ACHN (cell line): ENCODE data around the gene SORCS3.
A peak's percentile ranks its signal among the peaks of the same experiment; 100 is the strongest.

Experiments
- DNase-seq: peaks from one replicate; pipeline ENCODE4 v3.0.0-alpha.2; 2015
- in situ Hi-C: cut with HindIII; loops from 2 replicates; pipeline ENCODE4 v1.10.0; 2017; ENCODE audit warnings: low sequenced_read_pairs, low pct_ligation_motif_present, low pct_unique_long_range_greater_than_20kb

SORCS3 gene

DNA sequence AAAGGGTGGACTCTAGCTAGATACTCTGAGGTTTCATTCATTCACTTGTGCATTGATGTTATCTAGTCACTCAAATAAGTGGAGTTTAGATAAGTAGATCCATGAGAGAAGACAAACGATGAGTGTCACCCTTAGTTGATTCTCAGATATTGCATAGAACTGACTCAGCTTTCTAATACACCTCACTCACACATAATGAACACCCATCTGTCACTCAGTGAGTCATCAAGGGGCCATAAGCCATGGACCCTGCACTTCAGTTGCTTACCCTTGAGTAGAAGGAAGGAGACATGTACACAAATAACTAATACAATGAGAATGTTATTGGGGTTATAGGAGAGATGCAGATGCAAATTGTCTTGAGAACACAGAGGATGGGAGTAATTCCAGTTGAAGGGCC is 163.8 kb downstream of the SORCS3 start:
- in situ Hi-C loops, result no loop called here
- no peak for DNase-seq

DNA sequence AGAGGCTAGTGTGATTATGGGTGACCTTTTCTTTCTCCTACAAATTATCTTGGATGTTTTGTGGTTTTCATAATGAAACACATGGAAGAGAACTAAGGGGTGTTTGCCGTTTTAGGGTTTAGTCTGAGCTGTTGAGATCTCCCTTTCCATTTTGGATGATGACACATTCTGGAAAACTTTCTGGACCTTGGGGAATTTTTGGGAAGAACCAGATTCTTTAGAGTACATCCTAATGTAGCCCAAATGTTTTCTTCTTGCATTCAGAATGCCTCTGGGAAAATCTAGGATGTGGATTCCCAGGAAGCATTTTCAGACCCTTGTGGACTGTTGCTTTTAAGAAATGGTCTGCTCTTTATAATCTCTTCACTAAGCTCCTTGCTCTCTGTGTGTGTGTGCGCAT is 165.7 kb downstream of the SORCS3 start:
- no peak for DNase-seq
- in situ Hi-C loops, result no loop called here

DNA sequence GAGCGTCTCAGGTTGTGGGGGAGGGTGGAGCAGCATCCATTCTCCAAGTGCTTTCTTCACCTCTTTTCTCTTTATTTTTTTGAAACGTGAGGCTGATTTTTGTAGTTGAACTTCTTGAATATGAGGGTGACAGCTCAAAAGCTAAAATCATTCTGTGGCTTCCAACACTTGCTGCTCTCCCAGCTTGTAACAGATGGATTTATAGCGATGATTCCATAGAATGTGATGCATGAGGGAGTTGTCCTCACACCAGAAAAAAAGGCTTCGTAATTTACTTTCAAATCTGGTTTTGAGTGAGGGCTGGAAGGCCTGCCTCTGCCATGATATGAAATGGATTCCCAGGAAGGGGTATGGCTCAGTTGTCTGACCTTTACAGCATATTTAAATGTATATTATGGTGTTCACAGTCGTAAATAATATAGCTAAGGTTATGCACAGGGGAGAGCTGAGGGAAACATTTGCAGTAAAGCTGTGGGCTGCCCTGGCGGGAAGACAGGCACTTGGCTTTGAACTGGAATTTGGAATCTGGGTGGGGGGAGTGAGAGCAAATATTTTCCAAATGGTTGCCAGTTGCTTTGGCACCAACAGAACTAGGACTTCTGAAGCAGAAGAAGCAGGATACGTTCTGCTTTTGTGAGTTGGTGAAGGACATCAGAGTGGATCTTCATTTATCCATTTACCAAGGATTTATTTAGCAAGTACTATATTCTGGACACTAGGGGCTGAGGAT is 166.7 kb downstream of the SORCS3 start:
- DNase-seq, result no peak
- in situ Hi-C loops, result no loop called here

DNA sequence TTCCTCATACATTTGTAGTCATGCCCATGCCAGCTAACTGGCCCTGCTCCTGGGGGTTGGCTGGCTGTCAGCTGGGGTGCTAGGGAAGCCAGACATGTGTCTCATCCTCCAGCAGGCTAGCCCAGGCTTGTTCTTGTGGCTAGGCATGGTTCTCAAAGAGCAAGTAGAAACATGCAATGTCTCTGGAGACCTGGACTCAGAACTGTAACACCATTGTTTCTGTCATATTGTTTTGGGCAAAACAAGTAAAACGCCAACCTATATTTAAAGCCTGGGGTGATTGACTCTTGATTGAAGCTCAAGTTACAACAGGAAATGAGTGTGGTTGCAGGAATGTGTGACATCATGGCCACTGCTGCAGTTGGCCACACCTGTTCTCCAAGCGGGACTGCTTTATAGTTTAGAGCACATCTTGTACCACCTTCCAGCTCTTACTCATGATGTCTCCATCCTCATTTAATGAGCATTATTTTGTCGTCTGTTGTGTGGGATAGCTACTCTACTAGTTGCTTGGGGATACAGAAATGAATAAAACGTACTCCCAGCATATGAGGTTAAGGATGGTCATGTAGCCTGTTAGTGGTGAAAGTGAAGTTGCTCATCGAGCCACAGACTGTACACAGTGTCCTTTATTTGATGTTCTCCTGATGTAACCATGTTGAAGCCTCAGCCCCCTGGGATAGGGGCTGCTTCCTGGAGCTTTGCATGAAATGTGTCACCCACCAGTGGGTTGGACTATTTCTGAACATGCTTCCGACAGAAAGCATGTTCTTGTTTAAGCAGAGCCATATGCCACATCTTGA is 168.4 kb downstream of the SORCS3 start:
- peak; percentile 72 for DNase-seq
- in situ Hi-C loops, result no loop called here

DNA sequence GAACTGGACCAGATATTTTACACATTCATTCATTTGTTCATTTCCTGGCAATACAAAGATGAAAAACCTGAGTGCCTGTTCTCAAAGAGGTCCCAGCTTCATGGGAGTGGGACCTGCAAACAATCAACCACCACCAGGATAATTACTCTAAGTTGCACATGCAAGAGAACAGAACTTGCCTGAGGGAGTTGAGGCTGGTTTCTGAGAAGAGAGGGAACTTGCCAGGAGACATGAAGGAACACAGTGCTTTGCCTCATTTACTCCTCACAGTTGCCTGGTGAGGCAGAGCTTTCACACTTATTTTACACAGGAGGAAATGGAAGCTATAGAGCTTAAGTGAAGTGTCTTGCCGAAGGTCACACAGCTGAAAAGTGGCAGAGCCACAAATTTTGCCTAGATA is 170.1 kb downstream of the SORCS3 start:
- DNase-seq, result no peak
- in situ Hi-C loops, result no loop called here

DNA sequence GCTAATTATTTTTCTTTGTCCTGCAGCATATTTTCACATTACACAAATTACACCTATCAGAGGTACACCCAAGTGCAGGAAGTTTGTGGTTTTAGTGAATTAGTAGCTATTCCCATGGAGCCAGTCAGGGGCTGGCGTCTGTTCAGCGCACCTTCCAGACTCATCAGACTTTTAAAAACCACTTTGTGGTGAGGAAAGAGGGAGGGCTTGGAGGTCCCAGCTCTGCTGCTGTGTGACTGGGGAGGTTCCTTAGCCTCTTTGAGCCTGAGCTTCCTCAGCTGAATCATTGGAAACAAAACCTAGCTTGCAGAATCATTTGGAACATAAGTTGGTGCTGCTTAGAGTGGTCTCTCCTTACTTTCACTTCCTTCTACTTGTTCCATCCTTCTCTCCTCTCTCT is 175.4 kb downstream of the SORCS3 start:
- DNase-seq, result no peak

DNA sequence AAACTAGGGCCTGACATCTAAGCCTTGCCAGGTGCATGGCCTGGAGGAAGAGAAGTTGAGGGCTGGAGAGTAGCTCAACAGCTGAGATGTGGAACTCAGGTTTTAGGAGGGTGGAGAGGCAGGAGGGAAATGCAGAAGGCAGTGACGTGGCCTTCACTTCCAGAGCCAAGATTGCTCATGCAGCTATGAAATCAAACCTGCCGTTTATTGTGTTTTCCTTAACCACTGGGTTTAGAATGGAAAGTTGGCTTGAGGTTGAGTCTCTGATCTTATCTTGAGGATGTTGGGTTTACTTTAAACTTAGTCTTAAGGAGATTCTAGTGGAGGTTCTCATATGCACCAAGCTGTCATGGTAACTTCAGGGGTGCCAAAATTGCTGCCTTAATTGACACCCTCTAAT is 178.6 kb downstream of the SORCS3 start:
- no peak for DNase-seq
- in situ Hi-C loops, result no loop called here

More for the DNA sequence above, 175.4 kb downstream of the SORCS3 start:
- in situ Hi-C loops, result no loop called here

DNA sequence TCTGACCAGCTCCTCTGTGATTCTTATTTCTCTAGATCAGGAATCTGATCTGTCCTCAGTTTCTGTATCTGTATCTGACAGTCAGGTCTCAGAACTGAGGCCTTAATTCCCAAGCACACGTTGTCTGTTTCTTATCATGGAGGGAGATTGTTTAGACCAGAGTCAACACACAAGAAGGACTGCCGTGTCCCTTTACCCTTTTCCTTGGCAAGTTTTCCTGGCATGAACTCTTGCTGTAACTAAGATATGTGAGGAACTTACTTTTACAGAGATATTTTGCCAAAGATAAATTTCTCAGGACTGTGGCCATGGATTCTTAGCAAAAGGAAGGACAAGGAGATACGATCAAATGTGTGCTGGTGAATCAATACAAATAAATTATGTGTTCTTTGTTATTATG is 181.0 kb downstream of the SORCS3 start:
- in situ Hi-C loops, result no loop called here
- DNase-seq, result no peak

DNA sequence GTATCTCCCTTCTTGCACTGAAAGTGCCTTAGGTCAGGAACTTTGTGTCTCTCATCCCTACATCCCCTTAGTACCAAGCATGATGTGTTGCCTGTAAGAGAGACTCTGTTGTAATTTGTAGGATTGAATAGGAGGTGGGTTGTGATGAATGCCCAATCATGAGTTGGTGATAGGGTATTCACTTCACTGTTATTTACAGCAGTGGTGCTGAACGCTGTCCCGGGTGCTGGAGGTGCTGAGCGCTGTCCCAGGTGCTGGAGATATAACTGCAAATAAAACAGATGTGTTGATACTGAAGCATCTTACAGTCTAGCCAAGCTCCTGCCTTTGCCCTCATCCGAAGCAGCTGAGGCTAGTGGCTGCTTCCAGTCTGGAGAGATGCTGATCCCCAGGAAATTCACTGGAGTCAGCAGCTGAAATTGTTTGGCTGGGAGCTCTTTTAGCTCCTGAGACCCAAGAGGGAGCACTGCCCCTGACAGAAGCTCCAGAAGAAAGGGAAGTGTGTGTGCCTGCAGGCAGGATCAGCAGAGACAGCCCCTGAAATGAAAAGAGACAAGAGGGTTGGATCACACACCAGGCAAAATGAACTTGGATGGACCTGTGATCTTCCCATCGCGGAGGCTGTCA is 183.4 kb downstream of the SORCS3 start:
- in situ Hi-C loops, result no loop called here
- DNase-seq, result peak; percentile 73

DNA sequence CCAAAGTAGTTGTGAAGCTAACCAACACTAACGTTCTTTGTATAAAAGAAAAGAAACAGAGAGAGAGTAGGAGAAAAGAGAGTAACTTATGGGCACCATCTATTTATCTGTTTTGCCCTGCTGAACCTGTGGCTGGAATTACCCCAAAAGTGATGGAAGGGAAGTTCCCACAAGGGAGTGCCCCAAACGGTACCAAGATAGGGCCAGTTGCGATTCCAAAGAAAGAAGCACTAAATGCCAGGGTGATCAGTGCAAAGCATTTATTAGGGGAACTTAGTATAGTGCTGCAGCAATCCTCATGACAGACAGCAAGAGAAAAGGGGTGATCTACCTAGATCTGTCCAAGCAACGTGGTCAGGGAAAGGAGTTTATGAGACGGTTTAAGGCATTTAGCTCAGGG is 190.2 kb downstream of the SORCS3 start:
- no peak for DNase-seq
- in situ Hi-C loops, result no loop called here

DNA sequence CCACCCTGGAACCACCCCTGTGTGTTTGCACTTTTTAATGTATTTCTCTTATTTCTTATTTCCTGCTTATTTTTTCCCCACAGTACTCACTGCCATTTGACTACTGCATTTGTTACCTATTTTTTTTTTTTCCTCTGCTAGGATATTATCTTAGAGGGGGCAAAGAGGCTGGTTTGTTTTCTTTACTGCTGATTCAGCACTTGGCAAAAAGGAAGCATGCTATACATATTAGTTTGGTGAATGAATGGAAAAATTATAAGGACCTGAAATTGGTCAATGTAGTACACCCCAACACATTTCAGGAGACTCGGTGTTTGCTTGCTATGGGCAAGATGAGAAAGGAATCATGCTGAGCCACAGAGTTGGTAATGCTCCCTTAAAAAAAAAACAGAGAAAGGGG is 193.5 kb downstream of the SORCS3 start:
- in situ Hi-C loops, result no loop called here
- DNase-seq, result no peak

DNA sequence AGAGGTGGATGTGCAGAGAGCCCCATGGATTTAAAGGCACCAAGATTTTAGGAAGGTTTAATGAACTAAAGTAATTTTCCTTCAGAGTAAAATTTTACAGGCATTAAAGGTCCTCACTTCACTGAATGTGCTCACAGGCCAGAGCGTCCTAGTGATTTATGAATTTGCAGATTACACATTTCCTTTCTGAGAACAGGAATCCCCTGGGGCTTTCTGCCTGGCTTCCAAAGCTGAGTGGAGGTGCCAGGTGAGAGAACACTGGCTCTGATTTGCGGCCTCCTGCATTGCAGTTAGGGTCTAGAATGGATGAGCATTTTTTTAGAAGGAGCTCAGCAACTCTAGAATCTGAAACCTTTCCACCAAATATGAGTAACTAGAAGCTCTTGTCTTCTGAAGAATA is 194.3 kb downstream of the SORCS3 start:
- DNase-seq, result no peak
- in situ Hi-C loops, result no loop called here

DNA sequence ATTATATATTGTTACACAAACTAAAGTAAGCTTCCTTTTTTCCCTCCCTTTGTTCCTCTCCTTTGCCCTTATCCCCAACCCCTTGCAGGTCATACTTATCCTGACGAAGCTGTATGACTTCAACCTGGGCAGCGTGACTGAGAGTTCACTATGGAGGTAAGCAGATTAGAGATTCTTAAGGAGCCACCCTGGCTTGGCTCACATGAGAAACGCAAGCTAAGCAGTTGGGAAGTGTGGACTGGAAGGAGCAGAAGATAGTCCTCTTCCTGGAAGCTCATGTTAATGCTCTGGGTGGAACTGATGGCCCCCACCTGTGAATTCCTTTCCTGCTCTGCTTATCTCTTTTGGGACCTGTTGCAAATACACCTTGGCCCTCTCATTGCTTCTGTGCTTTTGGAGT is 201.6 kb downstream of the SORCS3 start:
- no peak for DNase-seq
- in situ Hi-C loops, result no loop called here

DNA sequence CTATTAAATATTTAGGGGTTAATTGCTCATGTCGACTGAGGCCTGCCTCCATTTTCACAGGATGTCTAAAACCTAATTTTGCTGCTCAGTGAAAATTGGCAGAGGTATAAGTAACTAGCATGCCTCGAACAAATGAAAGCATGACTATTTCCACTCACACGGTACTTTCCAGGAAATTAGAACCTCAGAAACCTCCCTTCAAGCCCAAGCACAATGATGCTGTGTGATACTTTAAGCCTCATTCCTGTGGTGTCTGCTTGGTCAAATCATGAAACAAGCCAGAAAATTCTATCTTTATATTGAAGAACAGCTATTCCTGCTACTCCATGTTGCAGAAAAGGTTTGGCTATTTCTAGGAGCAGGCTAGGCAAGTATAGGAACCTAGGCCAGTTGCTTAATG is 203.0 kb downstream of the SORCS3 start:
- no peak for DNase-seq
- in situ Hi-C loops, result no loop called here

DNA sequence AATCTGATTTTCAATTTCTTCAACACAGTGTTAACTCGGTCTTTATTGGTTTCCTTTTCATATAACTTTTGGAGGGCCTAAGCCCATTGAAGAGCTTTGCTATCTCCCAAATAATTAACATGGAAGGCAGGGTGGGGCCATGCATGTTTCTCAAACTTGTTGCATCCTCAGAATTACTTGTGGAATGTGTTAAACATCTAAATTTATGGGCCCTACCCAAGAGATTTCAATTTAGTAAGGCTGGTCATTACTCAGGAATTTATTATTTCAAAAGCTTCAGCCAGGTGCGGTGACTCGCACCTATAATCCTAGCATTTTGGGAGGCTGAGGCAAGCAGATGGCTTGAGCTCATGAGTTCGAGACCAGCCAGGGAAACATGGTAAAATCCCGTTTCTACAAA is 208.9 kb downstream of the SORCS3 start:
- DNase-seq, result no peak
- in situ Hi-C loops, result no loop called here

DNA sequence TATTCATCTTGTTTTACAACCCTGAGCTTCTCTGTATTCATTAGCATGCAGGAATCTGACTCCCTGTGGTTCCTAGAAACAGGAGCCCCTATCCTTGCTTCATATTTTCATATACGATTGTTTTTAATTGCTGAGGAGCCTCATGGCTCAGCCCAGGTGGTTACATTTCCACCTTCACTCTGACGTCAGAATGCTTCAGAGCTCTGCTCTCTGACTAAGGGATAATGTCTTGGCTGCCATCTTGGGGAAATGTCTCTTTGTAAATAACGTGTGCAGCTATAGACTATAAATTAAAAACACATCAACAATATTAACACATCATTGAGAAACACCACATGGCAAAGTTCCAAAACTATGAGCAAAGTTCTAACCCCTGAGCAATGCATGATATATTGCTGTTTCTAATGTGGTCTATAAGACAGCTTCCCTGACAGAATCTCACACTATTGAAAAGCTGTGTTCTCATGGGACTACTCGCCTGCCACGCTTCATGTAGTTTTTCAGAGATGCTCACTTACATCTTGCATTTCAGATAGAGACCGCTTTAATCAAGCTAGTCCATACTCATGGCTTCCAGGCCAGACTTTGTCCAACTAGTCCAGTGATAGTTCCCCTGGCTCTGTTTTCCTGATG is 227.0 kb downstream of the SORCS3 start:
- in situ Hi-C loops, result no loop called here
- DNase-seq, result no peak

DNA sequence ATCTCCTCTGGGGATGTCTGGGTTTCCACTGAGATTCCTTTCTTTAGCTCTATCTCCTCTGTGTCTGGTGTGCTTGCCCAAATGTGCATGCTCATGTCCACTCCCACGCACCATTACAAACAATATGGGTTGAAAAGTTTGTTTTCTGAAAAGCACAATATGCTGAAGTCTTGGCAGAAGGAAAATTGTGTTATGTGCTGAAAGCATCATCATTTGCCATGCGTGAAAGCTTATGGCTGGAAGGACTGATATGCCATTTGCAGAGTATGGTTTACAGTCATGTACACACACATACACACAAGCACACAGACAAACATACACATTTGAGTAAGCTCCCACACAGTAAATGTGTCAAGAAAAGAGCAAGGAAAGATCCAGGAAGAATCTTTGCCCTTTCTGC is 231.6 kb downstream of the SORCS3 start:
- in situ Hi-C loops, result no loop called here
- DNase-seq, result no peak

DNA sequence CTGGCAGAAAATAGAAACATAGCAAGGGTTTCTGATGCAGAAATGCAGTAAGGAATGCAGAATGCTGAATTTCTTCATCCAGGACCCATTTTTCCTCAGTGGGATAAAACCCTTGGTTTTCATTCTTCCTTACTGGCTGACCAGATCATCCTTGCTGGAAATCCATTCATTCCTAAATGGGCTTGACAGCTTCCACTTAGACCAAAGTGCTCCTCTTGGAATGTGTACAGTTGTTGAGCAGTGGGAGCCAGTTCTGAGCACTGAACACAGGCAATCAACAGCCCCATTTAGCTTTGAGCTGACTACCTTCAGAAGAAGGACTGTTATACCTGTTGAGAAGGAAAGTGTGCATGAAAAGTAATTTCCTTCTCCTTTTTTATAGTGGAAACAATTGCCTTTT is 232.1 kb downstream of the SORCS3 start:
- in situ Hi-C loops, result no loop called here

DNA sequence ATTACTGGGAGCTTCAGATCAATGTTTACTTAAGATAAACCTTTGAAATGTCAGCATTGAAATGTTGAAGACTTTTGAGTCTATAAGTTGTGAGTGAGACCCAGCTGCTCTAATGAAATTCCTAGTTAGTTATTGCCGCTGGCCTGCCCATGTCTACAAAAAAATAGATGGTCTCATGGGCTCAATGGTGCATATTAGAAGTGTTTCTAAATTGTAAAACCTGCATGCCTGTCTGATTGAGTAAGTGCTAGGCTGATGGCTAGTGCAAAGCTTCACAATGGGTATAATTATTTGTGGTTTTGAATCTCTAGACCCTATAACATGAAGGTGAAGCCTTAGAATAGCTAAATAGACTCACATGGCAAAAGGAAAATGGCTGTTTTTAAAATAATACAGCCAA is 234.5 kb downstream of the SORCS3 start:
- DNase-seq, result no peak
- in situ Hi-C loops, result no loop called here

More for the DNA sequence above, 232.1 kb downstream of the SORCS3 start:
- no peak for DNase-seq
